Measurements from ENCODE around the gene FMN1. TPM values are rescaled to one million over a fixed set of nuclear protein-coding genes. Genes with fewer than 3 reads are reported as not detected.

The FMN1 gene
- total RNA-seq, 1 donor from 2014 or later = 4.0 TPM

DNA sequence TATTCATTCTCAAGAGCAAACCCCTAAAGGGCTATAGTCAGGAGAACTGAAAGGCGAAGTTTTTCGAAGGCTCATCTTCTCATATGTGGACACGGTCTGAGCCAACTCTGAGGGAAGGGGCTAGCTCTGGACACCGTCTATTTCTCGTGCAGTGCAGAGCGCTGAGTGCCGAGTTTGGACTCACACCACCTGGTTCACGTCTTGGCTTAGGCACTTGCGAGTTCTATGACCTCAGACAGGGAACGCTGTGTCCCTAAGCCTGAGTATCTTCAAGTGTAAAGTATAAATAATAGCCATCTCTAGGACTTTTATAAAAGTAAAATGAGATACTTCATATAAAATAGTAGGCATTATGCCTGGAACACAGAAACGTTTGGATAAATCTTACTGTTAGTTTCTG lies 223.7 kb downstream of the FMN1 start:
- H3K27me3 Mint-ChIP-seq (ENCODE audit: low read depth) = no peaks in the 10 kb centered on the region

DNA sequence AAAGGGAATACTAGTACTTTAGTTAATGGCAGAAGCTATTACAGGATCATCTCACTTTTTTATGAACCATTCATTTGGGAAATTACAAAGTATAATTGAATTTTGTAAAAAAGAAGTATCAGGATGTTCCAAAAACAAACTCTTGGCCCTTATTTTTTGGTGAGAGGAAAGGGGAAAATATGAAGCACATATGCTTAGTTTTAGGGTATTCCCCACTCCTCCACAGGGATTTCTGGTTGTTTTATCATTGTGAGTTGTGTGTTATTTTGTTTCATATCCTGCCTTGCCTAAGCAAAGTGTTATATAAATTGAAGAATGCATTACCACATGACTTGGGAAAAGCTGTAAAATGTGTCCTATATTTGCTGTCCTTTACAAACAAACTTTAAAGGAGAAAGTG lies 227.0 kb downstream of the FMN1 start:
- Mint-ChIP-seq H3K9me3 (ENCODE audit: low read depth) (no peaks in the 10 kb centered on the region), H3K36me3 (ENCODE audit: low read depth) (peaks cover 5% of the 10 kb centered on the region), H3K27me3 (ENCODE audit: low read depth) (no peaks in the 10 kb centered on the region), H3K27ac (ENCODE audit: unreplicated experiment) (no peak overlapping the region), H3K4me1 (ENCODE audit: low read depth) (peaks cover 16% of the 10 kb centered on the region), H3K4me3 (ENCODE audit: unreplicated experiment) (no peak overlapping the region)
- TF ChIP-seq, protein P1, sequence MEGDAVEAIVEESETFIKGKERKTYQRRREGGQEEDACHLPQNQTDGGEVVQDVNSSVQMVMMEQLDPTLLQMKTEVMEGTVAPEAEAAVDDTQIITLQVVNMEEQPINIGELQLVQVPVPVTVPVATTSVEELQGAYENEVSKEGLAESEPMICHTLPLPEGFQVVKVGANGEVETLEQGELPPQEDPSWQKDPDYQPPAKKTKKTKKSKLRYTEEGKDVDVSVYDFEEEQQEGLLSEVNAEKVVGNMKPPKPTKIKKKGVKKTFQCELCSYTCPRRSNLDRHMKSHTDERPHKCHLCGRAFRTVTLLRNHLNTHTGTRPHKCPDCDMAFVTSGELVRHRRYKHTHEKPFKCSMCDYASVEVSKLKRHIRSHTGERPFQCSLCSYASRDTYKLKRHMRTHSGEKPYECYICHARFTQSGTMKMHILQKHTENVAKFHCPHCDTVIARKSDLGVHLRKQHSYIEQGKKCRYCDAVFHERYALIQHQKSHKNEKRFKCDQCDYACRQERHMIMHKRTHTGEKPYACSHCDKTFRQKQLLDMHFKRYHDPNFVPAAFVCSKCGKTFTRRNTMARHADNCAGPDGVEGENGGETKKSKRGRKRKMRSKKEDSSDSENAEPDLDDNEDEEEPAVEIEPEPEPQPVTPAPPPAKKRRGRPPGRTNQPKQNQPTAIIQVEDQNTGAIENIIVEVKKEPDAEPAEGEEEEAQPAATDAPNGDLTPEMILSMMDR (IDR thresholded peaks at IDR 0.05) = no peak
- DNase-seq (ENCODE audit: low spot score) = no peak

More for the DNA sequence above, 223.7 kb downstream of the FMN1 start:
- Mint-ChIP-seq H3K27ac (ENCODE audit: unreplicated experiment) (no peak overlapping the region), H3K4me1 (ENCODE audit: low read depth) (peaks cover 16% of the 10 kb centered on the region), H3K36me3 (ENCODE audit: low read depth) (peaks cover 4% of the 10 kb centered on the region), H3K9me3 (ENCODE audit: low read depth) (no peaks in the 10 kb centered on the region), H3K4me3 (ENCODE audit: unreplicated experiment) (no peak overlapping the region)
- TF ChIP-seq, protein P1 (IDR thresholded peaks at IDR 0.05) = no peak
- no peak for DNase-seq (ENCODE audit: low spot score)

DNA sequence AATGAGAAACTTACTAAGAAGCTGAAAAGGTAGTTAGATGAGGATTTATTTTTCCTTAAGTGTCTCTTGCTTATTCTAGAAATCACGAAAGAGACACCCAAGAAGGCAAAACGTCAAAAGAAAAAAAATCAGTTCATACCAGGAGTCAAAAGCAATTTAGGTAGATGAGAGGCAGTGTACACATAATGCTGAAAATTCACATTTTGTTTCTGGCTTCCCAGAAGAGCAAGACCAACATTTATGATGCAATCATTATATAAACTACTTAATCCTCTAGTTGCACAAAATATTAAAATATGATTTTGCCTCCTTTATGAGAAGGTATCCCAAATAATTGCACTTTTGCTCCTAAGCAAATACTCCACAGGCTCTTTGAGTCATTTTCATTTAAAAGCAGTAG lies 228.0 kb downstream of the FMN1 start:
- no peak overlapping the region for H3K4me3 Mint-ChIP-seq (ENCODE audit: unreplicated experiment)
- no peak for DNase-seq (ENCODE audit: low spot score)
- no peaks in the 10 kb centered on the region for H3K9me3 Mint-ChIP-seq (ENCODE audit: low read depth)
- H3K36me3 Mint-ChIP-seq (ENCODE audit: low read depth) = peaks cover 5% of the 10 kb centered on the region
- no peak overlapping the region for H3K27ac Mint-ChIP-seq (ENCODE audit: unreplicated experiment)
- no peaks in the 10 kb centered on the region for H3K27me3 Mint-ChIP-seq (ENCODE audit: low read depth)
- peaks cover 16% of the 10 kb centered on the region for H3K4me1 Mint-ChIP-seq (ENCODE audit: low read depth)
- TF ChIP-seq, protein P1 (IDR thresholded peaks at IDR 0.05) = no peak

DNA sequence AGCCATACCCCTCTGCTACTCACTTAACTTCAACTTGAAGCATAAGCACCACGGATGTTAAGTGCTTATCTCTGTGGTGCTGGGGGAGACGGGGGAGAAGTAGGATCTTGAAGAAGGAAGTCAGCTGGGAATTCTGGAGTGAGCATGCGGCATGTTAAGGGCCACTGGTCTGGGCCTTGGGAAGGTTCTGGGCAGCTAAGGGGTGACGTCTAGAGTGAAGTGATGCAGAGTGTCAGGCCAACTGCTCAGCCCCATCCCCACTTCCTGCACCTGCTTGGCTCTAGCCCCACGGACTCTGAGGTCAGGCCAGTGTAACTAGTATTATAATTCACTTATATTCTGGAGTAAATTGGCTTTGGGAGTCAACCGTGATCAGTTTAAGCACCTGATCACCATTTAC lies 228.6 kb downstream of the FMN1 start:
- TF ChIP-seq, protein P1 (IDR thresholded peaks at IDR 0.05) = no peak
- DNase-seq (ENCODE audit: low spot score) = no peak
- Mint-ChIP-seq H3K4me3 (ENCODE audit: unreplicated experiment) (no peak overlapping the region), H3K4me1 (ENCODE audit: low read depth) (peaks cover 16% of the 10 kb centered on the region), H3K27ac (ENCODE audit: unreplicated experiment) (no peak overlapping the region), H3K27me3 (ENCODE audit: low read depth) (no peaks in the 10 kb centered on the region), H3K9me3 (ENCODE audit: low read depth) (no peaks in the 10 kb centered on the region), H3K36me3 (ENCODE audit: low read depth) (peaks cover 5% of the 10 kb centered on the region)

DNA sequence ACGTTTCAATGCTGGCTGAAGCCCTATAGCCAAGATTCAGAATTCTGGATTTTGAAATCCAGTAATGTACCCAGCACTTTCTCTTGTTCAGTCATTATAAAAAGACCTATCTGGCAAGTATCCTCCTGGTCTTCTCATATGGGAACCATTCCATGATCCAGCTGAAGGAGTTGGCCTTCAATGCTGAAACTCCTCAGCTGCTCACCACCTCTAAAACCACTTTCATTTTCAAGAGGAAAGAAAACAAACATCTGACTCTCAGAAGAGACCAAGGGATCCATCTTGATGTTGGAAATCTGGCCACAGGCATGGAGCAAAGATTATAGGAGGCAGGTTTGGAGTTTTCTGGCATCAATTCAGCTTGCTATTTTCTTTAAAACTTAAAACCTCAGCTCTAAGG lies 235.4 kb downstream of the FMN1 start:
- H3K4me1 Mint-ChIP-seq (ENCODE audit: low read depth) = peaks cover 48% of the 10 kb centered on the region
- peaks cover 3% of the 10 kb centered on the region for H3K36me3 Mint-ChIP-seq (ENCODE audit: low read depth)
- H3K27me3 Mint-ChIP-seq (ENCODE audit: low read depth) = no peaks in the 10 kb centered on the region
- DNase-seq (ENCODE audit: low spot score) = no peak
- TF ChIP-seq, protein P1 (IDR thresholded peaks at IDR 0.05) = no peak
- H3K27ac Mint-ChIP-seq (ENCODE audit: unreplicated experiment) = no peak overlapping the region
- peaks cover 2% of the 10 kb centered on the region for H3K9me3 Mint-ChIP-seq (ENCODE audit: low read depth)
- no peak overlapping the region for H3K4me3 Mint-ChIP-seq (ENCODE audit: unreplicated experiment)

Measured in chondrocyte (in vitro differentiated cells).